B cell (primary cell): Measurements from ENCODE around the gene TGOLN2. TPM values are rescaled to one million over a fixed set of nuclear protein-coding genes. Genes with fewer than 3 reads are reported as not detected.
"Not testable (repeated sequence)": the region's sequence is repeated elsewhere in the genome, so short reads cannot be mapped to it uniquely, and the experiment has no call there.

Experiments used
- ATAC-seq: fragments of 200-7000 bp; cut with Tn5 transposase; one replicate; pipeline ENCODE4 v1.10.0; 2021; ENCODE audit warnings: low read depth, mild to moderate bottlenecking, moderate number of reproducible peaks, moderate library complexity
- CTCF ChIA-PET: fragments of 350-600 bp; sonication (Branson Sonifier 250); formaldehyde crosslinking; loops from one replicate; lab custom pipeline; 2021; ENCODE audit warnings: antibody characterized with exemption, inconsistent platforms; lab: Charles Lee
- POLR2A ChIA-PET: fragments of 350-600 bp; sonication (Branson Sonifier 250); formaldehyde crosslinking; loops from one replicate; lab custom pipeline; 2021; ENCODE audit warnings: antibody characterized with exemption; lab: Charles Lee
- DNase-seq: peaks from one replicate; pipeline ENCODE4 v3.0.0; 2013
- H2AFZ ChIP-seq: 2 replicates; pipeline ENCODE4 v1.6.1; 2012; ENCODE audit warnings: mild to moderate bottlenecking, low read depth, low read length; ENCODE audit not compliant: insufficient read depth, poor library complexity, severe bottlenecking
- H3K27ac ChIP-seq, 2 donors: 1 replicate in 1 of 2; 2 replicates in 1 of 2; pipeline ENCODE4 v1.5.1; 2012 to 2013; ENCODE audit warnings: low read length in 2 of 2, mild to moderate bottlenecking in 2 of 2, moderate library complexity in 1 of 2
- H3K27me3 ChIP-seq, 4 experiments: fragments of 200-600 bp in 1 of 4; sonication (generic) in 1 of 4; replicated peaks in 1 of 4; 1 replicate in 2 of 4; 2 replicates in 2 of 4; pipeline versions ENCODE4 v1.6.1 to v1.7.0; 2013 to 2016; ENCODE audit warnings: low read length in 3 of 4, mild to moderate bottlenecking in 2 of 4, mixed read lengths in 1 of 4, moderate library complexity in 1 of 4; ENCODE audit not compliant: insufficient read depth in 4 of 4, control insufficient read depth in 3 of 4; ENCODE audit errors: control extremely low read depth in 1 of 4
- H3K36me3 ChIP-seq, 2 experiments: replicated peaks in 1 of 2; 1 replicate in 1 of 2; 2 replicates in 1 of 2; pipeline versions ENCODE4 v1.6.1 to v1.7.1; 2013; ENCODE audit warnings: low read length in 1 of 2; ENCODE audit not compliant: insufficient read depth in 2 of 2, control insufficient read depth in 1 of 2; ENCODE audit errors: control extremely low read depth in 1 of 2, extremely low read depth in 1 of 2
- H3K4me1 ChIP-seq, 2 donors: fragments of 200-600 bp in 1 of 2; sonication (generic) in 1 of 2; 1 replicate in 1 of 2; 2 replicates in 1 of 2; pipeline versions ENCODE4 v1.5.1 to v1.6.1; 2013 to 2017; ENCODE audit warnings: low read length in 2 of 2; ENCODE audit not compliant: control insufficient read depth in 2 of 2, insufficient read depth in 2 of 2
- H3K4me2 ChIP-seq: replicated peaks from 2 replicates; pipeline ENCODE3; 2012; ENCODE audit warnings: mild to moderate bottlenecking, low read depth, low read length; ENCODE audit not compliant: poor library complexity, severe bottlenecking
- H3K4me3 ChIP-seq, 5 experiments: fragments of 200-600 bp in 1 of 5; sonication (generic) in 1 of 5; 1 replicate in 3 of 5; 2 replicates in 2 of 5; pipeline versions ENCODE4 v1.5.1 to v1.7.0; 2011 to 2016; ENCODE audit warnings: low read length in 4 of 5, mild to moderate bottlenecking in 4 of 5, low read depth in 2 of 5, control low read depth in 1 of 5, moderate library complexity in 1 of 5; ENCODE audit not compliant: insufficient read depth in 1 of 5; ENCODE audit errors: control extremely low read depth in 1 of 5, extremely low read depth in 1 of 5
- H3K79me2 ChIP-seq: fragments of 200-600 bp; sonication (generic); one replicate; pipeline ENCODE4 v1.6.0; 2016; ENCODE audit warnings: low read length; ENCODE audit not compliant: control insufficient read depth, insufficient read depth
- H3K9ac ChIP-seq: fragments of 200-600 bp; sonication (generic); 2 replicates; pipeline ENCODE4 v1.6.1; 2017; ENCODE audit warnings: mild to moderate bottlenecking, low read length, moderate library complexity
- H3K9me3 ChIP-seq, 3 donors: one replicate each; pipeline versions ENCODE4 v1.6.1 to v1.7.1; 2013; ENCODE audit warnings: low read length in 2 of 3; ENCODE audit not compliant: control insufficient read depth in 2 of 3, insufficient read depth in 1 of 3; ENCODE audit errors: control extremely low read depth in 1 of 3
- H4K20me1 ChIP-seq: 2 replicates; pipeline ENCODE4 v1.6.0; 2012; ENCODE audit warnings: mild to moderate bottlenecking, low read length; ENCODE audit not compliant: insufficient read depth, control insufficient read depth, poor library complexity, severe bottlenecking
- H3K27ac Mint-ChIP-seq: one replicate; pipeline ENCODE4 v1.8.0; 2021; ENCODE audit warnings: mixed read lengths
- H3K27me3 Mint-ChIP-seq: one replicate; pipeline ENCODE4 v1.8.0; 2021; ENCODE audit warnings: mixed read lengths
- H3K4me1 Mint-ChIP-seq: one replicate; pipeline ENCODE4 v1.8.0; 2021; ENCODE audit warnings: mixed read lengths
- H3K4me3 Mint-ChIP-seq: one replicate; pipeline ENCODE4 v1.8.0; 2021; ENCODE audit warnings: mixed read lengths
- H3K9me3 Mint-ChIP-seq: one replicate; pipeline ENCODE4 v1.8.0; 2022; ENCODE audit warnings: mixed read lengths; ENCODE audit not compliant: insufficient read depth
- EZH2 ChIP-seq: IDR thresholded peaks from 2 replicates; pipeline ENCODE4 v1.6.1; 2012; ENCODE audit warnings: borderline replicate concordance, low read depth, mild to moderate bottlenecking, moderate library complexity, low read length; ENCODE audit not compliant: insufficient read depth, poor library complexity, severe bottlenecking
- WGBS: methylation state at CpG from one replicate; pipeline ENCODE4 v1.1.5; 2013; ENCODE audit warnings: missing lambda C conversion rate; ENCODE audit not compliant: insufficient coverage; 5-methylcytosine and 5-hydroxymethylcytosine counted together
- intact Hi-C: fragments of 100-400 bp; cut with micrococcal nuclease; formaldehyde crosslinking; loops from one replicate; pipeline ENCODE4 v1.10.0; 2022
- polyA plus RNA-seq: library from polyadenylated mRNA; depleted of rRNA; stranded (reverse); fragments of >200 nt; gene quantifications from 2 replicates; pipeline ENCODE4 v1.2.3, GENCODE V29; 2012
- total RNA-seq, 2 donors: library from RNA; stranded (reverse); fragments of 120-200 nt in 1 of 2; gene quantifications; 1 replicate in 1 of 2; 2 replicates in 1 of 2; pipeline versions ENCODE4 v1.2.3 to v1.2.4, GENCODE V29; 2013 to 2022
- TF ChIP-seq, protein P1 (sequence below): fragments of 200-600 bp; IDR thresholded peaks from one replicate; pipeline ENCODE4 v1.8.0; 2022; ENCODE audit warnings: antibody characterized with exemption, mild to moderate bottlenecking

Gene TGOLN2
- total and polyA plus RNA-seq, 2 donors (not counting 1 experiment from before 2014, with no cell fraction given) = 106 to 172 TPM

GRCh38 chr2:85367180-85367579, 39.4 kb upstream of the TGOLN2 start:
- ATAC-seq (no peak), DNase-seq (no peak)
- Histone ChIP-seq H3K27ac (no peak overlapping the region), H2AFZ (no peak overlapping the region), H3K4me3 (no peak overlapping the region), H4K20me1 (no peaks in the 10 kb centered on the region), H3K4me1 (no peaks in the 10 kb centered on the region), H3K9me3 (no peaks in the 10 kb centered on the region), H3K79me2 (no peaks in the 10 kb centered on the region), H3K4me2 (no peak overlapping the region), H3K36me3 (peaks cover 2 to 20% of the 10 kb centered on the region in 2 experiments), H3K9ac (no peak overlapping the region), H3K27me3 (no peaks in the 10 kb centered on the region)
- Mint-ChIP-seq H3K9me3 (no peaks in the 10 kb centered on the region), H3K4me1 (no peaks in the 10 kb centered on the region), H3K4me3 (no peak overlapping the region), H3K27me3 (no peaks in the 10 kb centered on the region), H3K27ac (no peak overlapping the region)
- WGBS = 96% methylated on average over 4 of the region's 5 CpGs
- ChIA-PET CTCF (no interaction called here), POLR2A (no interaction called here)
- TF ChIP-seq, protein P1, sequence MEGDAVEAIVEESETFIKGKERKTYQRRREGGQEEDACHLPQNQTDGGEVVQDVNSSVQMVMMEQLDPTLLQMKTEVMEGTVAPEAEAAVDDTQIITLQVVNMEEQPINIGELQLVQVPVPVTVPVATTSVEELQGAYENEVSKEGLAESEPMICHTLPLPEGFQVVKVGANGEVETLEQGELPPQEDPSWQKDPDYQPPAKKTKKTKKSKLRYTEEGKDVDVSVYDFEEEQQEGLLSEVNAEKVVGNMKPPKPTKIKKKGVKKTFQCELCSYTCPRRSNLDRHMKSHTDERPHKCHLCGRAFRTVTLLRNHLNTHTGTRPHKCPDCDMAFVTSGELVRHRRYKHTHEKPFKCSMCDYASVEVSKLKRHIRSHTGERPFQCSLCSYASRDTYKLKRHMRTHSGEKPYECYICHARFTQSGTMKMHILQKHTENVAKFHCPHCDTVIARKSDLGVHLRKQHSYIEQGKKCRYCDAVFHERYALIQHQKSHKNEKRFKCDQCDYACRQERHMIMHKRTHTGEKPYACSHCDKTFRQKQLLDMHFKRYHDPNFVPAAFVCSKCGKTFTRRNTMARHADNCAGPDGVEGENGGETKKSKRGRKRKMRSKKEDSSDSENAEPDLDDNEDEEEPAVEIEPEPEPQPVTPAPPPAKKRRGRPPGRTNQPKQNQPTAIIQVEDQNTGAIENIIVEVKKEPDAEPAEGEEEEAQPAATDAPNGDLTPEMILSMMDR = no peak
- no peak for TF ChIP-seq EZH2
- intact Hi-C loops = no loop called here

- CTCF ChIA-PET, H4K20me1 ChIP-seq, H3K4me1 Mint-ChIP-seq, H3K9me3 Mint-ChIP-seq, H3K4me1 ChIP-seq, DNase-seq, POLR2A ChIA-PET, H3K9me3 ChIP-seq, ATAC-seq, H3K27ac ChIP-seq, intact Hi-C loops, H2AFZ ChIP-seq, H3K9ac ChIP-seq, H3K4me2 ChIP-seq, H3K4me3 Mint-ChIP-seq, H3K27ac Mint-ChIP-seq, H3K4me3 ChIP-seq, H3K79me2 ChIP-seq, H3K27me3 ChIP-seq, H3K27me3 Mint-ChIP-seq: not testable (repeated sequence)
- 100% methylated on average over 1 of the region's 5 CpGs for WGBS
- H3K36me3 ChIP-seq = peaks cover 2 to 22% of the 10 kb centered on the region in 2 experiments
Measured at GRCh38 chr2:85362653-85363387, 35.0 kb upstream of the TGOLN2 start.
